Measurements from ENCODE around the gene ZNF878.

DNA sequence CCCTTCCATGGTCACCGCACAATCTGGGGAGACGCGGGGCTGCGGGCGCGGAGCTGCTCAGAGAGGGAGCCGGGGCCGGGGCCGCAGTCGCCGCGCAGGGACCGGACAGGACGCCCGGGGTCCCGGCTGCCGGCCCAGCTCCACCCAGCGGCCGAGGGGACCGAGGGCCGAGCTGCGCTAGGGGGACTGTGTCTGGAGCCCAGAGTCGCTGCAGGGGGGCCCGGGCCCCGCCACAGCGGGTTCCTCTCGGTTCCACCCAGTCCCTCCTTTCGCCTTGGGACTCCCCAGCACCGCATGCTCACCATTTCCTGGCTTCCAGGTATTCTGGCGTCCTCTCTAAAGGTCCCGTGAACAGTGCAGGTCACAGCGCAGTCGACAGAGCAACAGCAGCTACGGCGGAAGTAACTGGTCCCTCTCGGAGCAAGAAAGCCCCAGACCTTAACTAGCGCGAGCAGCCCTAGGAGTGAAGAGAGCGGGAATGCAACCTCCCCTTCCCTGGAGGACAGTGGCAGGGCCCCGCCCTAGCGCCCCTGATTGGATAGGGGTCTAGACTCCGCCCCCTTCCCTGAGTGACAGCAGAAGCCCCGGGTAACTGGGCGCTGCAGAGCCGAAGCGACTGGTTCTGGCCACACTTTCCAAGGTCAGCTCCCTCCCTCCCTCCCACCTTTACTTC is at the start of gene ZNF878:
- TF ChIP-seq TCF4 (CRISPR knock-in tag; IDR thresholded peaks at IDR 0.05; ENCODE audit: borderline replicate concordance) (no peak), ZFP3 (CRISPR knock-in tag; IDR thresholded peaks at IDR 0.05) (no peak), ISL1 (CRISPR knock-in tag; IDR thresholded peaks at IDR 0.05) (no peak), RARB (CRISPR knock-in tag; IDR thresholded peaks at IDR 0.05) (no peak), ESRRG (CRISPR knock-in tag; IDR thresholded peaks at IDR 0.05) (no peak), PPARA (CRISPR knock-in tag; IDR thresholded peaks at IDR 0.05; ENCODE audit: borderline replicate concordance) (no peak), ARNTL (CRISPR knock-in tag; IDR thresholded peaks at IDR 0.05; ENCODE audit: borderline replicate concordance, low read depth) (no peak), ZNF70 (CRISPR knock-in tag; IDR thresholded peaks at IDR 0.05) (no peak), ZNF565 (CRISPR knock-in tag; conservative IDR thresholded peaks at IDR 0.05; ENCODE audit: low read depth) (no peak)
- TF ChIP-seq, protein P1, sequence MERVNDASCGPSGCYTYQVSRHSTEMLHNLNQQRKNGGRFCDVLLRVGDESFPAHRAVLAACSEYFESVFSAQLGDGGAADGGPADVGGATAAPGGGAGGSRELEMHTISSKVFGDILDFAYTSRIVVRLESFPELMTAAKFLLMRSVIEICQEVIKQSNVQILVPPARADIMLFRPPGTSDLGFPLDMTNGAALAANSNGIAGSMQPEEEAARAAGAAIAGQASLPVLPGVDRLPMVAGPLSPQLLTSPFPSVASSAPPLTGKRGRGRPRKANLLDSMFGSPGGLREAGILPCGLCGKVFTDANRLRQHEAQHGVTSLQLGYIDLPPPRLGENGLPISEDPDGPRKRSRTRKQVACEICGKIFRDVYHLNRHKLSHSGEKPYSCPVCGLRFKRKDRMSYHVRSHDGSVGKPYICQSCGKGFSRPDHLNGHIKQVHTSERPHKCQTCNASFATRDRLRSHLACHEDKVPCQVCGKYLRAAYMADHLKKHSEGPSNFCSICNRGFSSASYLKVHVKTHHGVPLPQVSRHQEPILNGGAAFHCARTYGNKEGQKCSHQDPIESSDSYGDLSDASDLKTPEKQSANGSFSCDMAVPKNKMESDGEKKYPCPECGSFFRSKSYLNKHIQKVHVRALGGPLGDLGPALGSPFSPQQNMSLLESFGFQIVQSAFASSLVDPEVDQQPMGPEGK (CRISPR knock-in tag; IDR thresholded peaks at IDR 0.05; ENCODE audit: borderline replicate concordance): no peak
- TF ChIP-seq, protein P2, sequence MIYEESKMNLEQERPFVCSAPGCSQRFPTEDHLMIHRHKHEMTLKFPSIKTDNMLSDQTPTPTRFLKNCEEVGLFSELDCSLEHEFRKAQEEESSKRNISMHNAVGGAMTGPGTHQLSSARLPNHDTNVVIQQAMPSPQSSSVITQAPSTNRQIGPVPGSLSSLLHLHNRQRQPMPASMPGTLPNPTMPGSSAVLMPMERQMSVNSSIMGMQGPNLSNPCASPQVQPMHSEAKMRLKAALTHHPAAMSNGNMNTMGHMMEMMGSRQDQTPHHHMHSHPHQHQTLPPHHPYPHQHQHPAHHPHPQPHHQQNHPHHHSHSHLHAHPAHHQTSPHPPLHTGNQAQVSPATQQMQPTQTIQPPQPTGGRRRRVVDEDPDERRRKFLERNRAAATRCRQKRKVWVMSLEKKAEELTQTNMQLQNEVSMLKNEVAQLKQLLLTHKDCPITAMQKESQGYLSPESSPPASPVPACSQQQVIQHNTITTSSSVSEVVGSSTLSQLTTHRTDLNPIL (CRISPR knock-in tag; IDR thresholded peaks at IDR 0.05; ENCODE audit: low read depth): no peak

Data from SK-N-SH treated with all-trans-retinoic acid at 6 μM for 48 hours (cell line).